Lower leg skin (tissue), 3 donors: ENCODE results near the gene ARHGAP15.

Experiments
- POLR2A ChIP-seq, 2 donors: fragments of 450-650 bp; IDR thresholded peaks; one replicate each; pipeline ENCODE4 v1.6.1; 2016 to 2017; ENCODE audit warnings: antibody characterized with exemption in 2 of 2, mild to moderate bottlenecking in 1 of 2, moderate library complexity in 1 of 2
- TF ChIP-seq, protein P1 (sequence below), 3 donors: fragments of 450-650 bp; IDR thresholded peaks; one replicate each; pipeline ENCODE4 v1.5.1; 2016; ENCODE audit warnings: antibody characterized with exemption in 3 of 3, mild to moderate bottlenecking in 3 of 3, moderate library complexity in 2 of 3

DNA sequence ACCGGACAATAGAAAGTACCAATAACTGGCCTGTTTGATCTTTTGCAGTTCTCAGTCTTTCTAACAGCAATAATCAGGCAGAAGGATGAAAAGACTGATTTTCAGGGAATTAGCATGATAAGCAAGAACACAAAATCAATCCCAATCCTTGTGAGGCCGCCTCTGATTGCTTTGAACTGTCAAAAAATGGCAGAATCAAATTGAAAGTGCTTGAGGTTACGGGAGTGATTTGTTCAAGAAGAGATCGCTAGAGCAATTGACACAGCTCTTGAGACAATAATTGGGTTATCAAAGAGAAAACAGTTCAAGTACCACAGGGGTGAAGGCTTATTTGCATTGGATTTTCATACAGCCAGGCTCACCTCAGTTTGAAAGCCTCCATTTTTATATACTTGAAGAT, 663.4 kb downstream of the ARHGAP15 start:
- TF ChIP-seq, protein P1, sequence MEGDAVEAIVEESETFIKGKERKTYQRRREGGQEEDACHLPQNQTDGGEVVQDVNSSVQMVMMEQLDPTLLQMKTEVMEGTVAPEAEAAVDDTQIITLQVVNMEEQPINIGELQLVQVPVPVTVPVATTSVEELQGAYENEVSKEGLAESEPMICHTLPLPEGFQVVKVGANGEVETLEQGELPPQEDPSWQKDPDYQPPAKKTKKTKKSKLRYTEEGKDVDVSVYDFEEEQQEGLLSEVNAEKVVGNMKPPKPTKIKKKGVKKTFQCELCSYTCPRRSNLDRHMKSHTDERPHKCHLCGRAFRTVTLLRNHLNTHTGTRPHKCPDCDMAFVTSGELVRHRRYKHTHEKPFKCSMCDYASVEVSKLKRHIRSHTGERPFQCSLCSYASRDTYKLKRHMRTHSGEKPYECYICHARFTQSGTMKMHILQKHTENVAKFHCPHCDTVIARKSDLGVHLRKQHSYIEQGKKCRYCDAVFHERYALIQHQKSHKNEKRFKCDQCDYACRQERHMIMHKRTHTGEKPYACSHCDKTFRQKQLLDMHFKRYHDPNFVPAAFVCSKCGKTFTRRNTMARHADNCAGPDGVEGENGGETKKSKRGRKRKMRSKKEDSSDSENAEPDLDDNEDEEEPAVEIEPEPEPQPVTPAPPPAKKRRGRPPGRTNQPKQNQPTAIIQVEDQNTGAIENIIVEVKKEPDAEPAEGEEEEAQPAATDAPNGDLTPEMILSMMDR (IDR thresholded peaks at IDR 0.05), result no peak
- no peak for TF ChIP-seq POLR2A (IDR thresholded peaks at IDR 0.05)
